ENCODE data around the gene MTURN.

Gene MTURN

GRCh38 chr7:30162622-30163124 is 27.9 kb downstream of the MTURN start:
- DNase-seq (ENCODE audit: low read depth), result no peak

GRCh38 chr7:30163231-30163894 is 28.6 kb downstream of the MTURN start:
- DNase-seq (ENCODE audit: low read depth), result no peak

GRCh38 chr7:30164567-30164966 is 29.8 kb downstream of the MTURN start:
- no peak for DNase-seq (ENCODE audit: low read depth)

- DNase-seq (ENCODE audit: low read depth), result no peak
These were observed 30.8 kb downstream of the MTURN start for GRCh38 chr7:30165590-30165989.

DNA sequence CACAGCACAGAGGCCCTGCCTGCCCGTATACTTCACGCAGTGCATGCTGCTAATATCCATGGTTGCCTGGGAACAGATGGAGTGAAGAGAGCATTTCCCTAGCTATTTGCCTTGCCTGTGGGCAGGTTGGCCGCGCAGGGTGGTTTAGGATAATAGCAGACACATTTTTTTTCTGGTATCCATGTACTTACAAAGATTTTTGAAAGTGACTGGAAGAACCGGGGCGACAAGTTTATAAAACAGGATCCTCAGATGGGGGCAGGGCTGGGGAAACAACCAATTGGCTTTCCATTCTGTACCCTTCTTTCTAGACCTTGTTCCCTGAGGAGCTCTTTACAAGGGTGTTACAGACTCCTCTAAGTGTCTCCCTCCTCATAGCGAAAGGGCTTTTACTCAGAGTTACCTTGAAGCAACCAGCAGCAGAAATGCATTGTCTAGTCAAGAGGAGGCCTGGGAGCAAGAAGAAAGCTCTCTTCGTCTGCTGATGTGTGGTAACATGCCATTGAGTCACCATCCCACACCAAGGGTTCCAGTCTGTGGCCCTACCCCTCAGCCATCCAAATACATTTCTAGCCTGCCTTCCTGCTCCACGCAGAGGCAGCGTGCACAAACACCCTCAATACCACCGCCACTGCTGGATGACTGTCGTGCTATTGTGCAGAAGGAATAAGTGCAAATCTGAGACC is 31.5 kb downstream of the MTURN start:
- DNase-seq (ENCODE audit: low read depth), result no peak

DNA sequence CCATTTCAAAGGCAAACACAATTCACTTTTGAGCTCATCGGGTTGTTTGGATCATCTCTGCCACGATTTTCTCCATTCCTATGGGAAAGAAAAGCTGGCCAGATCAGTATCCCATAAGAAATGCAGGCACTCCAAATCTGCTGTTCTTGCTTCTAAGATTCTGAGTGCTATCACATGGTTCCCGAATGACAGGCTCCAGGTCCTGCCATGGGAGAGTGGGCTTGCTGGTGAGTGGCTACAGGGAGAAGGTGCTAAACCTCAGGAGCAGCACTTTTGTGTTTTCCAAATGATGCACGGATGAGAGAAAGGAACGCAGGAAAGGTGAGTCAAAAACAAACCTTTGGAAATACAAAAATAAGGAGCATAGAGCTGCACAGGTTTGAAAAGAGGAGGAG is 32.1 kb downstream of the MTURN start:
- DNase-seq (ENCODE audit: low read depth), result no peak

GRCh38 chr7:30167901-30168300 is 33.1 kb downstream of the MTURN start:
- no peak for DNase-seq (ENCODE audit: low read depth)

DNA sequence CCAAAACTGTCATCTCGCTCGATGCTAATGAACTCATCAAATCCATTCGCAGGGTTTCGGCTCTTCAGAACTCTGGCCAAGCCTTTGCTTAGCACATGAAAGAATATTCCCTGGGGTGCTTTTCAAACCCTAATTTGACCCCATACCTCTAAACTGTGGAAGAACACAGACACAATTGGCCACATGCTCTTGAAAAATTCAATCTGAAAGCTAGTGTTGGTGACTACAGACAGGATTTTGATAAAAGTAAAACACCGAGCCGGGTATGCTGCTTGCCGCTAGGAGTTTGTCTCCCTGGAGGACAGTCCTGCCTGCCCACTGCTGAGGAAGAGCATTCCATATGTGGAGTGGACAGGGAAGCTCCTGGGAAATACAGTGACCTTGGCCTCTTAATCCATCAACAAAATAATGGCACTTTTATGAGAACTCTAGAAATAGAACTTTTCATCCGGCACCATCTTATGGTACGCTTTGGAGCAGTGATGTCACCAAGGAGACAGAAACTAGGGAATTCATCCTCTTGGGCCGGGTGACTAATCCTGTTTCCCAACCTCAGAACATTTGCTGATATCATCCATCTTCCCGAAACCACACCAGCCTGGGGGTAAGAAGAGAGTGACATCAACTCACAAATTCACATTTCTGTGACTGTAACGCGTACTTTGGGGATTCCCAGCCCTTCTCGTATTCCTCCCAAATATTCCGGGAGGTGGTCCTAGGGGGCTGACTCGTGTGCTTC is 34.2 kb downstream of the MTURN start:
- DNase-seq (ENCODE audit: low read depth), result no peak

DNA sequence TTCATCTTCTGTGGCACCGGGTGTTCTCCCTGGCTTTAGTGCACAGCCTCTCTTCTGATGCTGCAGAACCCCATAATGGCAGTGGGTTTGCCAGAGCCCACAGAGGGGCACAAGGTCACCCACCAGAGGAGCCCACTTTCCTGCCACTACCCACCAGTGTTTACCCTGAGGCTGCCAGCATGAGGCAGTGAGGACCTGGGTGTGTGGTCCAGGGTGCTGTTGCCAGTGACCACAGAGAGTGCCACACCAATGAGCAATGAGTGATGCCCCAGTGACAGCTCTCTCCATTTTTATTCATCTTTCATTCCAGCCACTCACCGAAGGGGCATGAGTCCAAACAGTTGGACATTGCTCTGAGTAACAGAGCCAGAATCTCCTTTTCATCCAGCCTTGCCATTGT is 34.8 kb downstream of the MTURN start:
- DNase-seq (ENCODE audit: low read depth), result no peak

DNA sequence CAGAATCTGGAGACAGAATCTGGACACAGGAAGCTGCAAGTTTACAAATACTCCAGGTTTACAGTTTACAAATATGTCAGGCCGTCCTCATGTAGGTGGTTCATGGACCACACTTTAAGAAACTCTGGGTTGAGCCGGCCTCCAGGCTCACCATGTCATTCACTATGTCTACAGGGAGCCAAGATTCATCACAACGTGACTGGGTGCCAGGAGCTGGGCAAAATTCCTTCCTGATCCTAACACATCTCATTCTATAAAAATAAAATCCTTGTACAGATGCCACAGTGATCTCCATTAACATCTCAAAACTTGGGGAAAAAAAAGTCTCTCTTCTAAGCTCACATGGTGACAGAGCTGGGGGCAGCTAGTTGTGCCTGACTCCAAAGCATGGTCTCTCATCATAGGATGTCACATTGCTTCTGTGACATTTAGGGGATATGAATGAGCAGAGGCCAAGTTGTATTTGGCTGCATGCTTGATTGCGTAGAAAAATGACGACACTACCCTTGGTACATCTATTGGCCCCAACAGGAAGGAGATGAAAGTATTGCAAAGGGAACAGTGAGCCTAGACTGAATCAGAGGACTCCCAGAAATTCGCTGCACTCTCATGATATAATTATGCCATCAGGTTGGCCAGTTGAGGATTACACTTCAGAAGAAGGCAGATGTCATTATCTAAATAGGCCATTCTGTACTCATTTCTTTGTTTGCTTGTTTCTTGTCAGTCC is 35.9 kb downstream of the MTURN start:
- no peak for DNase-seq (ENCODE audit: low read depth)

GRCh38 chr7:30171766-30172447 is 37.1 kb downstream of the MTURN start:
- no peak for DNase-seq (ENCODE audit: low read depth)

GRCh38 chr7:30172451-30172850 is 37.7 kb downstream of the MTURN start:
- no peak for DNase-seq (ENCODE audit: low read depth)

- DNase-seq (ENCODE audit: low read depth), result no peak
These were observed 38.5 kb downstream of the MTURN start for GRCh38 chr7:30173058-30173897.

DNA sequence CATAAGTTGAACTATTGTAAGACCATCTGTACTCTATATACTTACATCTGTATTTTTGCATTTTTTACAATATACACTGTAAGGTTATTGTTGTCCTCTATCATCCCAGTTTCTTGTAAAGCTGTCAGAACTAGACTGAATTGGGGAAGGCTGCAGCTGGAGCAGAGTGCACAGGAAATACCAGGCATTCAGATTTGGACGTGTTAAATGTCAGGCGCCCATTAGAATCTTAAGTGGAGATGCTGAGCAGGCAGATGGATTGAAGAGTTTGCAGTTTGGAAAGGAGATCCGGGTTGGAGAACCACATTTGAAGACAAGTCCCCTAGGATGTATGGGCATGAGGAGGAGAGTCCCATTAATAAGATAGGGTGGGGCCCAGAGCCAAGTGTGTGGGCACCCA is 40.4 kb downstream of the MTURN start:
- no peak for DNase-seq (ENCODE audit: low read depth)

DNA sequence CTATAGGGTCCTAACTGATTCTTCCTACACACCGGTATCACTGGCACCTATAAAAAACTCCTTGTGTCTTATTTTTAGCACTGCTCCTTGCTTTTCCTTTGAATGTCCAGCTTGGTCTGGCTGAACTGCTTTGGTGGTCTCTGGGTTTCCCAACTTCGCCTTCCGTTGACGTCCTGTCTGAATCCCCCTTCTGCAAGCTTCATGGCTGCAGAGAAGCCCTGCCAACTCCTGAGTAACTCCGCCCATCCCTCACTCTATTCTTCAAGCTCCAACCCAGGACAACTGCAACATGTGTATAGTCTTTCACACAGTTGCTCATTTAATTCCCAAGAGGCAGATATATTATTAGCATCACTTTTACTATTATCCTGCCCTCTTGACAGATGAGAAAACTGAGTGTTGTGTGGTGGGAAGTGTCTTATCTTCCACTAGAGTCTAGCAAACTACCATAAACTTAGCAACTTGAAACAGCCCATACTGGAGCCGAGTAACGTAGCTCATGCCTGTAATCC is 40.9 kb downstream of the MTURN start:
- DNase-seq (ENCODE audit: low read depth), result no peak

DNA sequence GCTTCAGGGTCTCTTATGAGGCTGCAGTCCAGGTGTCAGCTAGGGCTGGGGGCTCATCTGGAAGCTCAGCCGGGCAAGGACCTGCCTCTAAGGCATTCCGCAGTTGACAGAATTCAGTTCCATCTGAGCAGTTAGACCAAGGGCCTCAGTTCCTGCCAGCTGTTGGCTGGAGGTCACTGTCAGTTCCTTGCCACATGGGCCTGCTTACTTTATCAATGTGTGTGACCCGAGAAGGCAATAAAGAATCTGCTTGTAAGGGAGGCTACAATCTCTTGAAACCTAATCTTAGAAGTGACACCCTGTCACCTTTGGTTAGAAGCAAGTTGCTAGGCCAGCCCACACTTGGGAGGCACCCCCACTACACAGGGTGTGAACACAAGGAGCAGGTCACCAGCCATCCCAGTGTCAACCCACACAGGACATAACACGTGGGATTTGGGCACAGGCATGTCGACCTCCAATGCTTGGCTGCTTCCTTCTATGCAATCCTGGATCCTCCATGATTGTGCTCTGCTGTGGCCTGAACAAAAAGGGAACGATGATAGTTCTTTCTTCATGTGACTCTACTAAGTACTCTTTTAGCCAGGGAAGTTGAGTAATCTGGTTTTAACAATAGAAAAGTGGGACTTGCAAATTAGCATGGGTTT is 41.8 kb downstream of the MTURN start:
- DNase-seq (ENCODE audit: low read depth), result no peak

DNA sequence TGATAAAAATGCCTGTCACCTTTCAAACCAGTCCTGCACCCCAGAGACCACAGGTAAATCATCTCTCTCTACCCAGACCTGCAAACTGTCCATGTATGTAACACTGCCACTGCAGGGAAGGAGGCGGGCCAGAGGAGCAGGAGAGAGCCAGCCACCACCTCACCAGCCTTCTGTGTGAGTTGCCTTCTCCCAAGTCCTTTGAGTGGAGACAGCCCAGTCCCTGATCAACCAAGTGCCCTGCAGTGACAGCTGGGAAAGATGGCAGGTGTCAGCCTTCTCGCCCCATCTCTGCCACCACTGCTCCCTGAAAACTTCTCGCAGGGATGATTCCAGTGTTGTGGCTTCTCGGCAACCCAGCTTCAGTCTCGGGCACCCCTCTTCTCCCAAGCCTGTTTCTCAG is 42.4 kb downstream of the MTURN start:
- DNase-seq (ENCODE audit: low read depth), result no peak

GRCh38 chr7:30177965-30178364 is 43.2 kb downstream of the MTURN start:
- DNase-seq (ENCODE audit: low read depth), result no peak

DNA sequence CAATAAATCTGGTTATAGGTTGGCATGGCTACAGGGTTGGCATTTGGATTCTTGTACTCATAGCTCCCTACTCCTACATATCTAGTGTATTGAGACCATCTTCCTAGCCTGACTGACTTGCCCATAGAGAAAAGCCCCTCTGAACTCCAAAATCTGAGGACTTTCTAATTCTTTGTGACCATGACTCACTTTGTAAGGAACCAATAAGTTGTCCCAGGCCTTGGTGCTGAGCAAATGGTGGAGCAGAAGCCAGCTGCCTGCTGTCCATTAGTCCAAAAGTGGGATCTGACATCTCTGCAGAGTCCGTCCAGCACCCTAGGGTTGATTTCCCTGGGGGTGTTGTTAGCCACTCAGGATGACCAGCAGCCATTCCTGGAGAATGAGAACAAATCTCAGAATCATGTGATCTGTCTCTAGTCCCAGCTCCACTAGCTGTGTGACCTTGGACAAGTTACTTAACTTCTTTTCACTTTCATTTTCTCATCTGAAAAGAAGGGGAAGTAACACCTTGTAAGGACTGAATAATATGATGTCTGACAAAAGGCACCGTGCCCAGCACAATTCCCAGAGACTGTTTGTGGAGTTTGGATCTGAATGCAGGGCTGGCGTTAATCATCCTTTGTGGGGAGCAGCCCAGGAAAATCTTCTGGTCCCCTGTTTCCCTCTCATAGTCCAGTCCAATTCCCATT is 44.1 kb downstream of the MTURN start:
- DNase-seq (ENCODE audit: low read depth), result no peak

- no peak for DNase-seq (ENCODE audit: low read depth)
These were observed 45.9 kb downstream of the MTURN start for GRCh38 chr7:30180718-30181117.

Measured in stimulated activated CD8-positive, alpha-beta memory T cell treated with anti-CD3 and anti-CD28 coated beads, Interleukin-12 subunit alpha, Interleukin-12 subunit beta, amount 100 ng/mL, for 4 hours (primary cell).